DOHH2 (cell line): ENCODE data around the gene FHL1.

ENCODE experiments used
- H3F3A ChIP-seq: fragments of 200-600 bp; sonication (generic), shearing (Covaris generic); 2 replicates; pipeline ENCODE4 v1.6.0; 2016; ENCODE audit warnings: antibody characterized with exemption, mild to moderate bottlenecking; ENCODE audit not compliant: control insufficient read depth, insufficient read depth
- H3K27ac ChIP-seq: fragments of 200-600 bp; sonication (generic); 2 replicates; pipeline ENCODE4 v1.5.1; 2014; ENCODE audit warnings: low read depth, mild to moderate bottlenecking, low read length, moderate library complexity
- H3K27me3 ChIP-seq: fragments of 200-600 bp; sonication (generic); 2 replicates; pipeline ENCODE4 v1.6.1; 2014; ENCODE audit warnings: mild to moderate bottlenecking, low read length, mixed read lengths; ENCODE audit not compliant: control insufficient read depth
- H3K36me3 ChIP-seq: fragments of 200-600 bp; sonication (generic); 2 replicates; pipeline ENCODE4 v1.6.1; 2014; ENCODE audit warnings: mild to moderate bottlenecking, low read length, moderate library complexity, mixed read lengths; ENCODE audit not compliant: control insufficient read depth
- H3K4me1 ChIP-seq: fragments of 200-600 bp; sonication (generic); 2 replicates; pipeline ENCODE4 v1.6.1; 2014; ENCODE audit warnings: mild to moderate bottlenecking, low read length, mixed read lengths; ENCODE audit not compliant: control insufficient read depth
- H3K4me2 ChIP-seq: fragments of 200-600 bp; sonication (generic); 2 replicates; pipeline ENCODE4 v1.6.0; 2014; ENCODE audit warnings: mild to moderate bottlenecking, low read length, moderate library complexity
- H3K4me3 ChIP-seq: fragments of 200-600 bp; sonication (generic); 2 replicates; pipeline ENCODE4 v1.5.1; 2014; ENCODE audit warnings: mild to moderate bottlenecking, low read length, mixed read lengths
- H3K79me2 ChIP-seq: fragments of 200-600 bp; sonication (generic); 2 replicates; pipeline ENCODE4 v1.6.1; 2014; ENCODE audit warnings: mild to moderate bottlenecking, low read length, mixed read lengths; ENCODE audit not compliant: control insufficient read depth
- H3K9me2 ChIP-seq: fragments of 200-600 bp; sonication (generic); replicated peaks from 2 replicates; pipeline ENCODE4 v1.6.1; 2014; ENCODE audit warnings: mild to moderate bottlenecking, low read length, mixed read lengths; ENCODE audit not compliant: control insufficient read depth
- H3K9me3 ChIP-seq: fragments of 200-600 bp; sonication (generic); 2 replicates; pipeline ENCODE4 v1.6.1; 2014; ENCODE audit warnings: antibody characterized with exemption, low read length, mixed read lengths; ENCODE audit not compliant: control insufficient read depth, insufficient read depth
- H4K20me1 ChIP-seq: fragments of 200-600 bp; sonication (generic); 2 replicates; pipeline ENCODE4 v1.6.0; 2014; ENCODE audit warnings: low read depth, mild to moderate bottlenecking, antibody characterized with exemption, low read length, moderate library complexity; ENCODE audit not compliant: control insufficient read depth, insufficient read depth
- EZH2phosphoT487 ChIP-seq: fragments of 200-600 bp; sonication (generic); IDR thresholded peaks from 2 replicates; pipeline ENCODE4 v1.6.1; 2017; ENCODE audit warnings: borderline replicate concordance, mild to moderate bottlenecking, antibody characterized with exemption, low read length, moderate library complexity, mixed read lengths
- TF ChIP-seq, protein P1 (sequence below): fragments of 200-600 bp; sonication (generic); IDR thresholded peaks from one replicate; pipeline ENCODE4 v1.5.1; 2014; ENCODE audit warnings: antibody characterized with exemption, mild to moderate bottlenecking, low read depth, low read length; ENCODE audit not compliant: poor library complexity, severe bottlenecking

The FHL1 gene

DNA sequence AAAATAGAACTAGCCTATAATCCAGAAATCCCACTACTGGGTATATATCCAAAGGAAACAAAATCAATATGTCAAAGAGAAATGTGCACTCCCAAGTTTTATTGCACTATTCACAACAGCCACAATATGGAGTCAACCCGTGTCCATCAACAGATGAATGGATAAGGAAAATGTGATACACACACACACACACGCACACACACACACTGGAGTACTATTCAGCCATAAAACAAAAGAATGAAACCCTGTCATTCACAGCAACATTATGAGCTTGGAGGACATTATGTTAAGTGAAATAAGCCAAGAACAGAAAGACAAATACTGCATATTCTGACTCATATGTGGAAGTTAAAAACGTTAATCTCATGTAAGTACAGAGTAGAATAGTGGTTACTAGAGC is 5.8 kb upstream of the FHL1 start:
- H3K27me3 ChIP-seq = peaks cover 12% of the 10 kb centered on the region
- no peak overlapping the region for H3K4me3 ChIP-seq
- H4K20me1 ChIP-seq = no peaks in the 10 kb centered on the region
- no peaks in the 10 kb centered on the region for H3K79me2 ChIP-seq
- no peaks in the 10 kb centered on the region for H3K9me3 ChIP-seq
- H3K9me2 ChIP-seq = no peaks in the 10 kb centered on the region
- no peaks in the 10 kb centered on the region for H3K36me3 ChIP-seq
- TF ChIP-seq, protein P1, sequence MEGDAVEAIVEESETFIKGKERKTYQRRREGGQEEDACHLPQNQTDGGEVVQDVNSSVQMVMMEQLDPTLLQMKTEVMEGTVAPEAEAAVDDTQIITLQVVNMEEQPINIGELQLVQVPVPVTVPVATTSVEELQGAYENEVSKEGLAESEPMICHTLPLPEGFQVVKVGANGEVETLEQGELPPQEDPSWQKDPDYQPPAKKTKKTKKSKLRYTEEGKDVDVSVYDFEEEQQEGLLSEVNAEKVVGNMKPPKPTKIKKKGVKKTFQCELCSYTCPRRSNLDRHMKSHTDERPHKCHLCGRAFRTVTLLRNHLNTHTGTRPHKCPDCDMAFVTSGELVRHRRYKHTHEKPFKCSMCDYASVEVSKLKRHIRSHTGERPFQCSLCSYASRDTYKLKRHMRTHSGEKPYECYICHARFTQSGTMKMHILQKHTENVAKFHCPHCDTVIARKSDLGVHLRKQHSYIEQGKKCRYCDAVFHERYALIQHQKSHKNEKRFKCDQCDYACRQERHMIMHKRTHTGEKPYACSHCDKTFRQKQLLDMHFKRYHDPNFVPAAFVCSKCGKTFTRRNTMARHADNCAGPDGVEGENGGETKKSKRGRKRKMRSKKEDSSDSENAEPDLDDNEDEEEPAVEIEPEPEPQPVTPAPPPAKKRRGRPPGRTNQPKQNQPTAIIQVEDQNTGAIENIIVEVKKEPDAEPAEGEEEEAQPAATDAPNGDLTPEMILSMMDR = no peak
- TF ChIP-seq EZH2phosphoT487 = no peak
- no peaks in the 10 kb centered on the region for H3K4me1 ChIP-seq
- H3K27ac ChIP-seq = no peak overlapping the region
- H3F3A ChIP-seq = no peaks in the 10 kb centered on the region
- H3K4me2 ChIP-seq = no peak overlapping the region

DNA sequence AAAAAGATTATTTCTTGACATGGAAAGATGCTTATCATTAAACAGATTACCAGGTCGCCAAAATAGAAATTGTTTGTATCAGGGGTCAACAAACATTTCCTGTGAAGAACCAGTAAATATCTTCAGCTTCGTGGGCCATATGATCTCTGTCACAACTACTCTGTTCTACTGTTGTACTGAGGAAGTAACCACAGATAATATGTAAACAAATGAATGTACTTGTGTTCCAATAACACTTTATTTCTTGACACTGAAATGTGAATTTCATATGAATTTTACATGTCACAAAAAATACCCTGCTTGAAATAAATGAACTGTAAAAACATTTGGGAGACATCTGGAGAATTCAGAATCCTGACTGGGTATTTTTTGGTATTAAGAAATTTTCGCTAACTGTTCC is 4.7 kb upstream of the FHL1 start:
- Histone ChIP-seq H3K27ac (no peak overlapping the region), H3K4me2 (no peak overlapping the region), H3F3A (no peaks in the 10 kb centered on the region), H3K27me3 (peaks cover 17% of the 10 kb centered on the region), H3K79me2 (no peaks in the 10 kb centered on the region), H3K36me3 (no peaks in the 10 kb centered on the region), H3K4me1 (no peaks in the 10 kb centered on the region), H3K9me3 (no peaks in the 10 kb centered on the region), H4K20me1 (no peaks in the 10 kb centered on the region), H3K4me3 (no peak overlapping the region), H3K9me2 (no peaks in the 10 kb centered on the region)
- no peak for TF ChIP-seq EZH2phosphoT487
- TF ChIP-seq, protein P1 = no peak

DNA sequence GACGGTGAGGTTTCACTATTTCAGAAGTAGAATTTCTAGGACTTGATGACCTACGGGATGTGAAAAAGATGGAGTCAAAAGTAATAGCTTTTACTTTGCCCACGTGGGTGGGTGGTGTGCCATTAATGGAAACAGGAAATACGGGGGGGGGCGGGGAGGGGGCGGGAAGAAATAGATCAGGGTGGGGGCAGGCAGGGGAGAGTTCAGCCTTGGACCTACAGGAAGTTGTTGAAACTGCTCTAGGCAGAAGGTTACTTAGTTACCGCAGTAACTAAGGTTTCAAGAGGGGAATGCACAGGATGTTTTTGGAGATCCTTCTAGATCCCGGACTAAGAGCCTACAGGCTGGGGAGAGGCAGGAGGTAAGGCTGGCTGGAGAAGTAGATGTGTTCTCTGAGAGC is 3.6 kb upstream of the FHL1 start:
- no peaks in the 10 kb centered on the region for H3K4me1 ChIP-seq
- no peaks in the 10 kb centered on the region for H4K20me1 ChIP-seq
- H3K4me2 ChIP-seq = no peak overlapping the region
- TF ChIP-seq EZH2phosphoT487 = no peak
- TF ChIP-seq, protein P1 = no peak
- no peak overlapping the region for H3K27ac ChIP-seq
- no peaks in the 10 kb centered on the region for H3K36me3 ChIP-seq
- no peaks in the 10 kb centered on the region for H3K79me2 ChIP-seq
- no peaks in the 10 kb centered on the region for H3K9me2 ChIP-seq
- no peak overlapping the region for H3K4me3 ChIP-seq
- H3K9me3 ChIP-seq = no peaks in the 10 kb centered on the region
- H3K27me3 ChIP-seq = peaks cover 17% of the 10 kb centered on the region
- no peaks in the 10 kb centered on the region for H3F3A ChIP-seq
